Muscle layer of colon (tissue), 2 donors: ENCODE measurements around the gene CATSPERB.

Source experiments
- H3K27ac ChIP-seq: one replicate; pipeline ENCODE4 v1.7.0; 2013; ENCODE audit warnings: low read depth, mild to moderate bottlenecking, low read length, moderate library complexity
- H3K27me3 ChIP-seq, 2 donors: one replicate each; pipeline ENCODE4 v1.7.0; 2013; ENCODE audit warnings: low read length in 2 of 2, mild to moderate bottlenecking in 2 of 2; ENCODE audit not compliant: insufficient read depth in 2 of 2, control insufficient read depth in 1 of 2
- H3K36me3 ChIP-seq: one replicate; pipeline ENCODE4 v1.7.0; 2013; ENCODE audit warnings: mild to moderate bottlenecking, low read length; ENCODE audit not compliant: insufficient read depth
- H3K4me1 ChIP-seq: one replicate; pipeline ENCODE4 v1.7.0; 2013; ENCODE audit warnings: mild to moderate bottlenecking, low read length; ENCODE audit not compliant: insufficient read depth
- H3K4me3 ChIP-seq, 2 donors: one replicate each; pipeline ENCODE4 v1.7.0; 2013; ENCODE audit warnings: low read length in 2 of 2, low read depth in 1 of 2, mild to moderate bottlenecking in 1 of 2, moderate library complexity in 1 of 2
- H3K9ac ChIP-seq: one replicate; pipeline ENCODE4 v1.7.0; 2013; ENCODE audit warnings: low read length
- H3K9me3 ChIP-seq: one replicate; pipeline ENCODE4 v1.7.0; 2013; ENCODE audit warnings: mild to moderate bottlenecking, low read length
- donor health status: abdominal sarcoma.
- donor health status: Adenocarcinoma of cecum.

Gene CATSPERB

DNA sequence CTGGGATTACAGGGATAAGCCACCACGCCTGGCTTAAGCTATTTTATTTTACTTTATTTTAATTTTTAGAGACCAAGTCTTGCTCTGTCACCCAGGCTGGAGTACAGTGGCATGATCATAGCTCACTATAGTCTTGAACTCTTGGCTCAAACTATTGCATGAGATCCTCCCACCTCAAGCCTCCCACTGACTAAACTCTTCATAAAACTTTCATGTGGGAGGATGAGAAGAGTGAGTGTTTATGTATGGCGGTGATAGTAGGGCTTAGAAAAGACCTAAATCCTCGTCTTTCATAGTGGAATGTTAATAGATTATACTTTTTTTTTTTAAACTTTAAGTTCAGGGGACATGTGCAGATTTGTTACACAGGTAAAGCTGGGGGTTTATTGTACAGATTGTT is 198.3 kb downstream of the CATSPERB start:
- no peak overlapping the region for H3K27ac ChIP-seq
- H3K9me3 ChIP-seq = no peaks in the 10 kb centered on the region
- no peaks in the 10 kb centered on the region for H3K36me3 ChIP-seq
- H3K9ac ChIP-seq = no peak overlapping the region
- H3K4me3 ChIP-seq = no peak overlapping the region
- H3K4me1 ChIP-seq = no peaks in the 10 kb centered on the region
- H3K27me3 ChIP-seq = no peaks in the 10 kb centered on the region
